Thyroid gland (tissue), 4 donors: Measurements from ENCODE around the gene RADIL. TPM values are rescaled to one million over a fixed set of nuclear protein-coding genes. Genes with fewer than 3 reads are reported as not detected.

Source experiments
- DNase-seq, 2 donors: peaks; one replicate each; pipeline ENCODE4 v3.0.0-alpha.2; 2019
- H3K27ac ChIP-seq, 3 donors: fragments of 200-600 bp; sonication (generic); 1 replicate in 2 of 3; 2 replicates in 1 of 3; pipeline ENCODE4 v1.5.1; 2016 to 2019; ENCODE audit warnings: mild to moderate bottlenecking in 1 of 3, moderate library complexity in 1 of 3
- H3K27me3 ChIP-seq: fragments of 200-600 bp; sonication (generic); one replicate; pipeline ENCODE4 v1.5.1; 2019
- H3K36me3 ChIP-seq, 2 donors: fragments of 200-600 bp; sonication (generic); one replicate each; pipeline ENCODE4 v1.5.1; 2016 to 2019
- H3K4me1 ChIP-seq, 2 donors: fragments of 200-600 bp; sonication (generic); one replicate each; pipeline ENCODE4 v1.5.1; 2017 to 2019
- H3K4me3 ChIP-seq, 3 donors: fragments of 200-600 bp; sonication (generic); replicated peaks in 1 of 3; 1 replicate in 2 of 3; 2 replicates in 1 of 3; pipeline ENCODE4 v1.5.1; 2016; ENCODE audit warnings: mild to moderate bottlenecking in 1 of 3
- H3K9me3 ChIP-seq: fragments of 200-600 bp; sonication (generic); one replicate; pipeline ENCODE4 v1.5.1; 2017
- CTCF ChIP-seq, 6 experiments: fragments of 200-600 bp in 3 of 6; fragments of 450-650 bp in 3 of 6; sonication (generic) in 3 of 6; IDR thresholded peaks; one replicate each; pipeline ENCODE4 v1.5.1; 2016 to 2019; ENCODE audit warnings: antibody characterized with exemption in 6 of 6, mild to moderate bottlenecking in 2 of 6, inconsistent platforms in 1 of 6, moderate library complexity in 1 of 6
- POLR2A ChIP-seq, 2 donors: fragments of 450-650 bp; IDR thresholded peaks; one replicate each; pipeline ENCODE4 v1.6.1; 2017; ENCODE audit warnings: antibody characterized with exemption in 2 of 2, mild to moderate bottlenecking in 2 of 2, moderate library complexity in 1 of 2
- WGBS, 2 donors: methylation state at CpG; one replicate each; pipeline ENCODE4 v1.1.5; 2017; 5-methylcytosine and 5-hydroxymethylcytosine counted together
- intact Hi-C: fragments of 100-400 bp; cut with DNase I; formaldehyde crosslinking; loops from one replicate; pipeline ENCODE4 v1.15.1; 2023
- total RNA-seq, 4 donors: library from RNA; depleted of rRNA; stranded (reverse); fragments of >200 nt; gene quantifications; one replicate each; pipeline ENCODE4 v1.2.3, GENCODE V29; 2016

The RADIL gene
- total RNA-seq, 4 donors from 2014 or later = 4.9 to 11.1 (median 7.1) TPM

GRCh38 chr7:4842319-4843064 lies 41.0 kb downstream of the RADIL start:
- 45 to 58% methylated on average over 20 to 22 of the region's 22 CpGs for WGBS, 2 donors
- no peak for TF ChIP-seq POLR2A (IDR thresholded peaks at IDR 0.05)
- Histone ChIP-seq H3K4me3 (no peak overlapping the region), H3K9me3 (no peaks in the 10 kb centered on the region), H3K27me3 (no peaks in the 10 kb centered on the region), H3K36me3 (no peaks in the 10 kb centered on the region), H3K4me1 (no peaks in the 10 kb centered on the region), H3K27ac (no peak overlapping the region)
- DNase-seq = peak; percentile 44 to 60
- intact Hi-C loops = no loop called here

DNA sequence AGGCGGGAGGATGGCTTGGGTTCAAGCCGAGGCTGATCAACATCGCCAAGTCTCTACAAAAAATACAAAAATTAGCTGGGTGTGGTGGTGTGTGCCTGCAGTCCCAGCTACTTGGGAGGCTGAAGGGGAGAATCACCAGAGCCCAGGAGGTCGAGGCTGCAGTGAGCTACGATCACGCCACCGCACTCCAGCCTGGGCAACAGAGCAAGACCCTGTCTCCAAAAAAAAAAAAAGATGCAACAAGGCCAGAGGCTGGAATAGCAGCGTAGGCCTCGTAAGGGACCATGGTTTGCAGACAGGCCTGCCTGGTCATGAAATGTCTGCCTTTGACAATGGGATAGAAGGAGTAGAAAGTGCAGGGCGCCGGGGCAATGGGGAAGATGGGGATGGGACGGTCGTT lies 41.7 kb downstream of the RADIL start:
- Histone ChIP-seq H3K36me3 (no peaks in the 10 kb centered on the region), H3K27ac (no peak overlapping the region), H3K4me1 (no peaks in the 10 kb centered on the region), H3K4me3 (no peak overlapping the region), H3K27me3 (no peaks in the 10 kb centered on the region), H3K9me3 (no peaks in the 10 kb centered on the region)
- intact Hi-C loops = no loop called here
- TF ChIP-seq CTCF (IDR thresholded peaks at IDR 0.05) = no peak
- no peak for TF ChIP-seq POLR2A (IDR thresholded peaks at IDR 0.05)
- WGBS, 2 donors = 91 to 94% methylated on average over 13 of the region's 13 CpGs
- DNase-seq = no peak

GRCh38 chr7:4841007-4841784 lies 42.3 kb downstream of the RADIL start:
- DNase-seq = no peak
- no peaks in the 10 kb centered on the region for H3K27me3 ChIP-seq
- intact Hi-C loops = no loop called here
- no peak for TF ChIP-seq POLR2A (IDR thresholded peaks at IDR 0.05)
- H3K36me3 ChIP-seq = no peaks in the 10 kb centered on the region
- no peaks in the 10 kb centered on the region for H3K9me3 ChIP-seq
- no peak overlapping the region for H3K27ac ChIP-seq
- WGBS, 2 donors = 89 to 93% methylated on average over 13 to 17 of the region's 17 CpGs
- no peaks in the 10 kb centered on the region for H3K4me1 ChIP-seq
- no peak overlapping the region for H3K4me3 ChIP-seq

- intact Hi-C loops = no loop called here
- TF ChIP-seq POLR2A (IDR thresholded peaks at IDR 0.05) (no peak), CTCF (IDR thresholded peaks at IDR 0.05) (no peak)
- Histone ChIP-seq H3K27me3 (no peaks in the 10 kb centered on the region), H3K9me3 (no peaks in the 10 kb centered on the region), H3K4me3 (no peak overlapping the region), H3K27ac (no peak overlapping the region), H3K4me1 (no peaks in the 10 kb centered on the region), H3K36me3 (no peaks in the 10 kb centered on the region)
- 79 to 100% methylated on average over 5 to 7 of the region's 16 CpGs for WGBS, 2 donors
- DNase-seq = no peak
These were observed 43.4 kb downstream of the RADIL start for GRCh38 chr7:4840079-4840501.

GRCh38 chr7:4838626-4839334 lies 44.7 kb downstream of the RADIL start:
- 93% methylated on average over 18 to 20 of the region's 21 CpGs for WGBS, 2 donors
- Histone ChIP-seq H3K4me1 (no peaks in the 10 kb centered on the region), H3K27me3 (no peaks in the 10 kb centered on the region), H3K36me3 (no peaks in the 10 kb centered on the region), H3K4me3 (no peak overlapping the region), H3K9me3 (no peaks in the 10 kb centered on the region), H3K27ac (no peak overlapping the region)
- no peak for DNase-seq
- intact Hi-C loops = no loop called here
- TF ChIP-seq CTCF (IDR thresholded peaks at IDR 0.05) (no peak), POLR2A (IDR thresholded peaks at IDR 0.05) (no peak)
